HG02763 (cell line): Measurements from ENCODE around the gene HNRNPL.
"Not testable (repeated sequence)": the region's sequence is repeated elsewhere in the genome, so short reads cannot be mapped to it uniquely, and the experiment has no call there.

Experiments used
- ATAC-seq: cut with Tn5 transposase; IDR thresholded peaks from one replicate; pipeline ENCODE4 v1.9.1; 2021; ENCODE audit warnings: mild to moderate bottlenecking, moderate library complexity; ENCODE audit not compliant: unreplicated experiment

Gene HNRNPL

GRCh38 chr19:38806371-38806770 lies 43.4 kb downstream of the HNRNPL start:
- ATAC-seq = no peak

- no peak for ATAC-seq
These were observed 44.6 kb downstream of the HNRNPL start for GRCh38 chr19:38805180-38805579.

- ATAC-seq = no peak
These were observed 46.2 kb downstream of the HNRNPL start for GRCh38 chr19:38803543-38803942.

GRCh38 chr19:38801359-38802095 lies 48.3 kb downstream of the HNRNPL start:
- ATAC-seq = no peak

GRCh38 chr19:38800577-38801347 lies 49.0 kb downstream of the HNRNPL start:
- no peak for ATAC-seq

- ATAC-seq = no peak
These were observed 50.7 kb downstream of the HNRNPL start for GRCh38 chr19:38799104-38799503.

- ATAC-seq = not testable (repeated sequence)
These were observed 52.0 kb downstream of the HNRNPL start for GRCh38 chr19:38797781-38798180.

- no peak for ATAC-seq
These were observed 53.6 kb downstream of the HNRNPL start for GRCh38 chr19:38796154-38796553.

- ATAC-seq = no peak
These were observed 54.2 kb downstream of the HNRNPL start for GRCh38 chr19:38795549-38795948.

GRCh38 chr19:38793671-38794070 lies 56.1 kb downstream of the HNRNPL start:
- no peak for ATAC-seq

- ATAC-seq = no peak
These were observed 56.6 kb downstream of the HNRNPL start for GRCh38 chr19:38793177-38793576.

- no peak for ATAC-seq
These were observed 57.3 kb downstream of the HNRNPL start for GRCh38 chr19:38792250-38793111.

GRCh38 chr19:38791451-38792064 lies 58.2 kb downstream of the HNRNPL start:
- ATAC-seq = peak; percentile 52

GRCh38 chr19:38790507-38791403 lies 59.0 kb downstream of the HNRNPL start:
- ATAC-seq = not testable (repeated sequence)

GRCh38 chr19:38788478-38789243 lies 61.1 kb downstream of the HNRNPL start, which contains the start of gene LGALS7B:
Gene LGALS7B, plus strand, starts transcription at chr19:38789200. Its CDS starts 27 bp downstream, at chr19:38789227.
- no peak for ATAC-seq

GRCh38 chr19:38786572-38787265 lies 63.1 kb downstream of the HNRNPL start:
- ATAC-seq = no peak
